HUES64 (cell line): ENCODE measurements around the gene HOXA13.
A peak's percentile ranks its signal among the peaks of the same experiment; 100 is the strongest.

Experiments
- H3K27ac ChIP-seq: 2 replicates; pipeline ENCODE4 v1.7.0; 2013; ENCODE audit warnings: low read depth, low read length, inconsistent platforms
- H3K27me3 ChIP-seq: 2 replicates; pipeline ENCODE4 v1.6.1; 2013; ENCODE audit warnings: mild to moderate bottlenecking, low read length; ENCODE audit not compliant: insufficient read depth
- H3K36me3 ChIP-seq: 2 replicates; pipeline ENCODE4 v1.6.1; 2013; ENCODE audit warnings: mild to moderate bottlenecking, low read length; ENCODE audit not compliant: insufficient read depth
- H3K4me1 ChIP-seq: 2 replicates; pipeline ENCODE4 v1.6.1; 2013; ENCODE audit warnings: mild to moderate bottlenecking, low read length, moderate library complexity; ENCODE audit not compliant: insufficient read depth
- H3K4me3 ChIP-seq: 2 replicates; pipeline ENCODE4 v1.5.1; 2013; ENCODE audit warnings: mild to moderate bottlenecking, low read length, moderate library complexity
- H3K9ac ChIP-seq: 2 replicates; pipeline ENCODE4 v1.6.1; 2013; ENCODE audit warnings: mild to moderate bottlenecking, low read depth, low read length
- H3K9me3 ChIP-seq: 2 replicates; pipeline ENCODE4 v1.6.1; 2013; ENCODE audit warnings: low read depth, low read length; ENCODE audit not compliant: insufficient read depth
- WGBS: fragments of 150-250, 120-280 bp; methylation state at CpG from one replicate; pipeline ENCODE4 v1.1.7; 2013; ENCODE audit warnings: missing lambda C conversion rate; 5-methylcytosine and 5-hydroxymethylcytosine counted together

The HOXA13 gene

GRCh38 chr7:27161214-27161720 lies 38.6 kb downstream of the HOXA13 start:
- Histone ChIP-seq H3K36me3 (no peaks in the 10 kb centered on the region), H3K9me3 (peaks cover 8% of the 10 kb centered on the region; the same call in 1 of the 2 replicates), H3K27me3 (peaks cover 100% of the 10 kb centered on the region), H3K9ac (no peak overlapping the region), H3K4me1 (no peaks in the 10 kb centered on the region; the same call in 1 of the 2 replicates), H3K27ac (no peak overlapping the region), H3K4me3 (peak overlapping the region; percentile 50)
- 7% methylated on average over 22 of the region's 27 CpGs for WGBS

- peak overlapping the region; percentile 50 for H3K4me3 ChIP-seq
- H3K9ac ChIP-seq = no peak overlapping the region
- H3K9me3 ChIP-seq = peaks cover 8% of the 10 kb centered on the region; the same call in 1 of the 2 replicates
- no peaks in the 10 kb centered on the region for H3K36me3 ChIP-seq
- no peak overlapping the region for H3K27ac ChIP-seq
- WGBS = 6% methylated on average over 54 of the region's 54 CpGs
- no peaks in the 10 kb centered on the region; the same call in 1 of the 2 replicates for H3K4me1 ChIP-seq
- H3K27me3 ChIP-seq = peaks cover 100% of the 10 kb centered on the region
Observed at GRCh38 chr7:27160546-27161213, 39.2 kb downstream of the HOXA13 start.

GRCh38 chr7:27160145-27160545 lies 39.7 kb downstream of the HOXA13 start:
- no peaks in the 10 kb centered on the region for H3K36me3 ChIP-seq
- no peaks in the 10 kb centered on the region; the same call in 1 of the 2 replicates for H3K4me1 ChIP-seq
- H3K9me3 ChIP-seq = peaks cover 3% of the 10 kb centered on the region; the same call in 1 of the 2 replicates
- 73% methylated on average over 19 of the region's 23 CpGs for WGBS
- H3K9ac ChIP-seq = no peak overlapping the region
- no peak overlapping the region for H3K27ac ChIP-seq
- peak overlapping the region; percentile 50; the same call in 1 of the 2 replicates for H3K4me3 ChIP-seq
- H3K27me3 ChIP-seq = peaks cover 100% of the 10 kb centered on the region

DNA sequence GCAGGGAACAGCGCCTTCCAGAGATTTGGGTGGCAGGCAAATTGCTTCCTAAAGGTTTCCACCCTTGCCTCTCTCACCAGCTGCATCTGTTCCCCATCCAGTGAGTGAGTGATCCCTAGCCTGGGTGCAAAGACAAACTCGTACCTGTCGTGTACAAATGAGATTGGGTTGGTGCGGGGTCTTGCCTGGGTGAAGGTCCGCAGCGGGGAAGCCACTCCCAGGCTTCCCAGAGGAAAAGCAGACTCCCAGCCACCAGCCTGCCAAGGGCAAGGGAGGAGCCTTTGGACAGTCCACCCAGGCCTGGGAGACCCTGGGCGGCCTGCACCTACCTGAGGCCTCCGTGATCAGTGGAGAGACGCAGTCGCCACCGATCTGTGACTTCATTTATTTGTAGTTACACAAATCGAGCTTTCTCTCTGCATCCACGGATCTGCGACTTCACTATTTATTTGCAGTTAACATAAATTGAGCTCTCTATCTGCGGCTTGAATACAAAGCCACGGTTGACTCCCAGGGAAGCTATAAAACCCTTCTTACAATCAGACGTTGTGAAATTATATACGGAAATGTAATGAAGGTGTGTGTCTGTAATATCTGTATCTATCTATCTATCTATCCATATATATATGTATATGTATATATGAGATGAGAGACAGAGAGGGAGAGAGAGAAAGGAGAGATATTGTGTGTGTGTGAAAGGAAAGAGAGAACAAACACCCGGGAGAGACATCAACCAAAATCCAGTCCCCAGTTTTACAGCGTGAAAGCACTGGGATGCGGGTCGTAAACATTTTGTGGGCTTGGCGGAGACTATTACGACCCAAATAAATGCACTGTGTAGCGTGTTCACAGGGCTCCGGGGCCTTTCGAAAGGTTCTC lies 40.4 kb downstream of the HOXA13 start:
- H3K27me3 ChIP-seq = peaks cover 100% of the 10 kb centered on the region

GRCh38 chr7:27158436-27159265 lies 41.2 kb downstream of the HOXA13 start:
- Histone ChIP-seq H3K9ac (no peak overlapping the region), H3K4me3 (no peak overlapping the region), H3K27me3 (peaks cover 100% of the 10 kb centered on the region), H3K9me3 (peaks cover 3% of the 10 kb centered on the region; the same call in 1 of the 2 replicates), H3K27ac (no peak overlapping the region), H3K4me1 (no peaks in the 10 kb centered on the region; the same call in 1 of the 2 replicates), H3K36me3 (no peaks in the 10 kb centered on the region)
- 68% methylated on average over 35 of the region's 35 CpGs for WGBS

More for the DNA sequence above, 40.4 kb downstream of the HOXA13 start:
- H3K9me3 ChIP-seq = peaks cover 3% of the 10 kb centered on the region; the same call in 1 of the 2 replicates
- no peak overlapping the region for H3K9ac ChIP-seq
- 78% methylated on average over 25 of the region's 27 CpGs for WGBS
- no peak overlapping the region for H3K27ac ChIP-seq
- H3K36me3 ChIP-seq = no peaks in the 10 kb centered on the region
- H3K4me1 ChIP-seq = no peaks in the 10 kb centered on the region; the same call in 1 of the 2 replicates
- no peak overlapping the region for H3K4me3 ChIP-seq

- Histone ChIP-seq H3K9me3 (peaks cover 3% of the 10 kb centered on the region; the same call in 1 of the 2 replicates), H3K4me1 (no peaks in the 10 kb centered on the region; the same call in 1 of the 2 replicates), H3K27me3 (peaks cover 100% of the 10 kb centered on the region), H3K36me3 (no peaks in the 10 kb centered on the region), H3K27ac (no peak overlapping the region), H3K4me3 (no peak overlapping the region), H3K9ac (no peak overlapping the region)
- 58% methylated on average over 29 of the region's 30 CpGs for WGBS
Observed at GRCh38 chr7:27157702-27158431, 42.0 kb downstream of the HOXA13 start.

DNA sequence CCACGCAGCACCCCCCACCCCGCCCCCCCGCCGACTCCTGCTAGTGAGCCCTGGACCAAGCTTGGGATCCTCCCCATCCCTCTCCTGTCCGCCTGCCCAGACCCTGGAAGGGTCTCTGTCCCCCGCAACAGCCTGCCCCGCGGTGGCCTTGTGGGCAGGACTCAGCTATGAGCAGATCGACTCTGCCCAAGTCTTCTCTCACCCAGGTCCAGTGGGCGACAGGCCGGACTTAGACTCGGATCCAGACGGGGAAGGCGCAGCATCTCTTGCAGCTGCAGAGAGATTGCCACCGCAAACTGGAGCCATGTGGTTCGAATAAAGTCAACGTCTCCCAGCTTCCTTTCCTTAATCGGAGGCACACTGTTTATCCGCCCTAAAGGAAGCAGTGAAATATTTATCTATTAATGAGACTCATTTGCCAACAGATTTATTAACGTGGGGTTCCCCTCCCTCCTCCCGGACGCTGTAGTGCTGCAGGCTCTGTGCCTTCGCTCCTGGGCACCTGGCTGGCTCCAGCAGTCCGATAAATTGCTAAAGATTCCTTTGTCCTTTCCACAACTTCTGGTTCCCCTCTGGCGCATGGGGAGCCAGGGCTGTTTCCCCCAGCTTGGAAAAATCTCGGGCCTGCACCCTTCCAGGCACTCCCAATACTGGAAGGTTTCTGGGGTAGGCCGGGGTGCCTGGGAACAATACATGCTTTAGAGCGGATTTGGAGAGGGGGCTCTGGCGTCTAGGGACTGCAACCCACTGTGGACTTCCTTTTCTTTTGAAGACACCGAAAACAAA lies 42.8 kb downstream of the HOXA13 start:
- H3K4me1 ChIP-seq = no peaks in the 10 kb centered on the region; the same call in 1 of the 2 replicates
- peaks cover 100% of the 10 kb centered on the region for H3K27me3 ChIP-seq
- H3K9ac ChIP-seq = no peak overlapping the region
- H3K9me3 ChIP-seq = peaks cover 3% of the 10 kb centered on the region; the same call in 1 of the 2 replicates
- H3K4me3 ChIP-seq = no peak overlapping the region
- no peaks in the 10 kb centered on the region for H3K36me3 ChIP-seq
- H3K27ac ChIP-seq = no peak overlapping the region
- 36% methylated on average over 30 of the region's 30 CpGs for WGBS

- peaks cover 100% of the 10 kb centered on the region for H3K27me3 ChIP-seq
- H3K36me3 ChIP-seq = no peaks in the 10 kb centered on the region
- no peak within 1 kb of the TSS for H3K9ac ChIP-seq
- peaks cover 3% of the 10 kb centered on the region; the same call in 1 of the 2 replicates for H3K9me3 ChIP-seq
- WGBS = 6% methylated on average over 32 of the region's 33 CpGs
- peak within 1 kb of the TSS; percentile 51 for H3K4me3 ChIP-seq
- no peak within 1 kb of the TSS for H3K27ac ChIP-seq
- H3K4me1 ChIP-seq = no peaks in the 10 kb centered on the region; the same call in 1 of the 2 replicates
Observed at GRCh38 chr7:27156508-27156898, 43.4 kb downstream of the HOXA13 start, which contains the start of gene HOXA7. TSS of gene HOXA7 (minus strand) at chr7:27156675. CDS start at chr7:27156545, 130 bp downstream.

DNA sequence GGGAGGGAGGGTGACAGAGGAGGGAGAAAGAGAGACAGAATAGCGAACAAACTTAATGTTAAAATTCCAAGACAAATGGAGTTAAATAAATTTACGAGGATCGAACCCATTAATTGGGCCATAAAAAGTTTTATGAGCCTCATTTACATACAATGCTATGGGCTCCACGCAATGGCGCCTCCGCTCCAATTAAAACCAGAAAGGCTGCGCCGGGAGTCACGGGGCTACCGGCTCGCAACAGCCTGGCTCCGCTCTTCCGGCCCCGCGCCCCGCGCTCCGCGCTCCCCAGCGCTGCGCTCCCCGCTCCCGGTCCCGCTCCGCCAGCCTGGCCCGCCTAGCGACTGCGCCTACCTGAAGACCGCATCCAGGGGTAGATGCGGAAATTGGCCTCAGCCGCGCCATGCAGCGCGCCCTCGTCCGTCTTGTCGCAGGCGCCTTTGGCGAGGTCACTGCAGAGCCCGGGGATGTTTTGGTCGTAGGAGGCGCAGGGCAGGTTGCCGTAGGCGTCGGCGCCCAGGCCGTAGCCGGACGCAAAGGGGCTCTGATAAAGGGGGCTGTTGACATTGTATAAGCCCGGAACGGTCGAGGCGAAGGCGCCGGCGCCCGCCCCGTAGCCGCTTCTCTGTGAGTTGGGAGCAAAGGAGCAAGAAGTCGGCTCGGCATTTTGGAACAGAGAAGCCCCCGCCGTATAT lies 43.9 kb downstream of the HOXA13 start:
- peaks cover 100% of the 10 kb centered on the region for H3K27me3 ChIP-seq
- peak overlapping the region; percentile 51 for H3K4me3 ChIP-seq
- no peak overlapping the region for H3K9ac ChIP-seq
- H3K36me3 ChIP-seq = no peaks in the 10 kb centered on the region
- no peaks in the 10 kb centered on the region; the same call in 1 of the 2 replicates for H3K4me1 ChIP-seq
- peaks cover 3% of the 10 kb centered on the region; the same call in 1 of the 2 replicates for H3K9me3 ChIP-seq
- WGBS = 5% methylated on average over 63 of the region's 63 CpGs
- no peak overlapping the region for H3K27ac ChIP-seq
